SJSA1 (cell line): Measurements from ENCODE around the gene CIB2. TPM values are rescaled to one million over a fixed set of nuclear protein-coding genes. Genes with fewer than 3 reads are reported as not detected.

ENCODE experiments used
- DNase-seq, 2 experiments: peaks; one replicate each; pipeline ENCODE4 v3.0.0-alpha.2; 2015 to 2020; ENCODE audit warnings: low spot score in 2 of 2, low read depth in 1 of 2
- H3K27ac ChIP-seq: fragments of 250-450 bp; sonication (Bioruptor Pico); 2 replicates; pipeline ENCODE4 v1.5.1; 2020; ENCODE audit warnings: mild to moderate bottlenecking, moderate library complexity
- H3K27me3 ChIP-seq: fragments of 250-450 bp; sonication (Bioruptor Pico); replicated peaks from 2 replicates; pipeline ENCODE4 v1.5.1; 2020; ENCODE audit warnings: mild to moderate bottlenecking, moderate library complexity
- H3K36me3 ChIP-seq: fragments of 250-450 bp; sonication (Bioruptor Pico); 2 replicates; pipeline ENCODE4 v1.5.1; 2020; ENCODE audit warnings: mild to moderate bottlenecking
- H3K4me1 ChIP-seq: fragments of 250-450 bp; sonication (Bioruptor Pico); replicated peaks from 2 replicates; pipeline ENCODE4 v1.6.1; 2021; ENCODE audit warnings: mild to moderate bottlenecking
- H3K4me3 ChIP-seq: fragments of 250-450 bp; sonication (Bioruptor Pico); 2 replicates; pipeline ENCODE4 v1.5.1; 2020; ENCODE audit warnings: mild to moderate bottlenecking
- H3K9me3 ChIP-seq: fragments of 250-450 bp; sonication (Bioruptor Pico); replicated peaks from 2 replicates; pipeline ENCODE4 v1.5.1; 2020; ENCODE audit warnings: mild to moderate bottlenecking
- total RNA-seq: library from RNA; depleted of rRNA; stranded (reverse); fragments of >200 nt; shearing (Covaris generic); gene quantifications from 2 replicates; pipeline ENCODE4 v1.2.3, GENCODE V29; 2014

Gene CIB2
- total RNA-seq, 1 experiment from 2014 or later = 3.2 TPM

DNA sequence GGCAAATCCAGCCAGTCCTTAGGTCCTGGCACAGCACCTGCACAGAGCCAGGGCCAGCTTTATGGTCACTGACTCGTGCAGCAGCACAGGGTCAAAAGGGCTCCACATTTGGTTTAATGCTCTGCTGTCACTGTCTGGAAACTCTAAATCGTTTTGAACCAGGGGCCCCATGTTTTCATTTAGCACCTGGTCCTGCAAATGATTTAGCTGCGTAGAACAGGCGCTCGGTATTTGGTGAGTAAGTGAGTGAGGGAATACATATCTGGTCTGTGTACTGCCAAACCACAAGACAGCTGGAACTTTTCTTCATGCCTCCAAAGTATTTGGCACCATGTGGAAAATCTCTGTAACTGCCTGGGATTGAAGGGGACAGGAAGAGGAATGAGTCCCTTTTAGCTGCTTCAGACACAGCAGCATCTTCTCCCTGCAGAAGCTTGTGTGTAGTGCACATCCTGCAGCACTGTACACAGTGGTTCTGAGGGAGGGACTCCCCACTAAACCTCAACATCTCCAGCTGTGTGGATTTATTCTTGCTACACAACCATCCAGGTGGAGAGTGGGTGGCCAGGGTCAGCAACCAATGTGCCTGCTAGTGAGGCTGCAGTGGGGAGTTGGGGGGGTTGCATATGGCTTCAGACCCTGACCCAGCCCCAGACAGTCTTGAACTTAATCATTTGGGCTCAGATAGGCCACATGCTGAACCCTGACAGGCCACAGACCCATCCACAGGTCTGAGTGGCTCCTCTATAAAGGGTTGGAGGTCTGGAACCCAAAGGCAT is 37.8 kb downstream of the CIB2 start:
- Histone ChIP-seq H3K4me3 (no peak overlapping the region), H3K36me3 (no peaks in the 10 kb centered on the region), H3K27ac (no peak overlapping the region), H3K4me1 (no peaks in the 10 kb centered on the region), H3K9me3 (no peaks in the 10 kb centered on the region), H3K27me3 (no peaks in the 10 kb centered on the region; the same call in 1 of the 2 replicates)
- DNase-seq = no peak

GRCh38 chr15:78092261-78093041 is 38.8 kb downstream of the CIB2 start, which contains the start of gene SH2D7:
TSS of gene SH2D7 (plus strand) at chr15:78092561. CDS start at chr15:78092585, 24 bp downstream.
- Histone ChIP-seq H3K9me3 (no peaks in the 10 kb centered on the region), H3K4me3 (no peak within 1 kb of the TSS), H3K27me3 (no peaks in the 10 kb centered on the region; the same call in 1 of the 2 replicates), H3K4me1 (no peaks in the 10 kb centered on the region), H3K27ac (no peak within 1 kb of the TSS), H3K36me3 (no peaks in the 10 kb centered on the region)
- no peak for DNase-seq

DNA sequence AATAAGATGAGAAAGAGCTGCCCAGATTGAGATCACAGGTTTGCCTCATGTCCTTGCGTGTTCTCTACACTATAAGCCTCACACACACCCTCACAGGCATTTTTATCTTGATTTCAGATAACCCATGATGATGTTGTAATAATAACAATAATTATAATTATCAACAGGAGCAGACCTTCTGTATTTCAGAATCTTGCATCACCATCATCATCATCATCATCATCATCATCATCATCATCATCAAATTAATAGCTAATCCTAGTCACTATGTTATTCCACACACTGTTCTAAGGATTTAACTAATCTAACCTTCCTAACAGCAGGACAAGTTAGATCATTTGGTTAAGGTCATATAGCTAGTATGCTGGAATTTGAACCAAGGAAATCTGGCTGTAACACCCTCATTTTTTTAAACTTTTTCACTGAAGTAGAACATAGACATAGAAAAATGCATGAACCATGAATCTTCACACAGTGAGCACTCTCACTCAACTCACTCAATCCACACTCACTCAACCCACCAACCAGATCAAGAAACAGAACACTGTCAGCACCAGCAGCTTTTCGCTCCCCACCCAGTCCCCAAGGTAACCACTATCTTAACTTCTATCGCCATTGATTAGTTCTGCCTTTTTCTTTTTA is 40.7 kb downstream of the CIB2 start:
- no peaks in the 10 kb centered on the region; the same call in 1 of the 2 replicates for H3K27me3 ChIP-seq
- H3K36me3 ChIP-seq = no peaks in the 10 kb centered on the region
- H3K4me3 ChIP-seq = no peak overlapping the region
- H3K4me1 ChIP-seq = no peaks in the 10 kb centered on the region
- no peak for DNase-seq
- no peak overlapping the region for H3K27ac ChIP-seq
- no peaks in the 10 kb centered on the region for H3K9me3 ChIP-seq

GRCh38 chr15:78088773-78089080 is 42.5 kb downstream of the CIB2 start:
- H3K27ac ChIP-seq = no peak overlapping the region
- no peak for DNase-seq
- H3K36me3 ChIP-seq = no peaks in the 10 kb centered on the region
- H3K27me3 ChIP-seq = no peaks in the 10 kb centered on the region
- H3K4me1 ChIP-seq = no peaks in the 10 kb centered on the region
- no peaks in the 10 kb centered on the region for H3K9me3 ChIP-seq
- H3K4me3 ChIP-seq = no peak overlapping the region

DNA sequence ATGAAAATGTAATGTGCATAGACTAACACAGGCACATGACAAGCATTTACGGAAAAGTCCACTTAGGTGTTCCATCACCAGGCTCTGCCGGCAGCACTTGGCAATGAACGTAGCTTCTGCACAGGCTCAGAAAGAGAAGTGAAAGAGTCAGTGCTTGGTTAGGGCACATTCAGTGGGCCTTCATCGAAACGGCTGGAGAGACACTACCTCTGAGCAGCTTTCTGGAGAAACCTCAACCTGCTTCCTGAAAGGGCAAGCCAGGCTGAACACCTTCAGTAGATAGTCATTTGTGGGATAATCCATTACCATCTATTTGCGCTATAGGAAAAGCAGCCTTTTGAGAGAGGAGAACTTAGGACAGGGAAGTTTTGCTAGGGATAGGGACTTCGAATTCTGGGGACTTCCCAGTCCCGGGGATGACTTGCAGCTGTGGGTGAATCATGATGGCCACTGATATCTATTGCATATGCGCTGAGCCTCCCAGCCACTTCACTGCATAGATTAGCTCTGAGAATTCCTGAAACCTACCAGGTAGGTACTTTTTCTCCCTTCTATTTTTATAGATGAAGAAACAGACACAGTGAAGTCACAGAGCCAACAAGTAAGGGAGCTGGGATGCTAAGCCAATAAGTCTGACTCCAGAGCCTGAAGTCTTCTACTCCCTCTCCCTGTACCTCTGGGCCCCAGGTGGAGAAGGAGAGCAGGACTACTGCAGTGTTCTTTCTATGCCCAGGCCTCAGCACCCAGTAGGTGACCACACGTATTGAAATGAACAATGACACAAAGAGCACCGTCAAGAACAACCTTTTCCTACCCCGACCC is 43.1 kb downstream of the CIB2 start:
- H3K27ac ChIP-seq = no peak overlapping the region
- no peaks in the 10 kb centered on the region for H3K36me3 ChIP-seq
- H3K27me3 ChIP-seq = no peaks in the 10 kb centered on the region
- H3K9me3 ChIP-seq = no peaks in the 10 kb centered on the region
- no peaks in the 10 kb centered on the region for H3K4me1 ChIP-seq
- no peak overlapping the region for H3K4me3 ChIP-seq
- DNase-seq = no peak

DNA sequence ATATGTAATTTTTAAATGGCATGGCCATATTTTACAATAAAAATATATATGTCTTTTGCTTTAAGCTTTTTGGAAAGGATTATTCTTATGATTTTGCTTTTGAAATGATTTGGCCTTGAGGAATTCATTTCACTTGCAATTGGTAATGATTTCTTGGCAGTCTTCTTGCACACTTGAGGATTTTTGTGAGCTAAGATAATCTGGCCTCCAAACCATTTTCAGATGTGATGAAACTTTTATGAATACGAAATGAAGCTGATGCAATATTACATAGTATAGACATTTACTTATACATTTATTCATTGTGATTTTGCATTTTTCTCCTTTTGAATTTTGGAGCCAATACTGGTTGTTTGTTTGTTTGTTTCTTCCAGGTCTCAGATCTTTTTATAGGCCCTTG is 45.3 kb downstream of the CIB2 start:
- Histone ChIP-seq H3K27ac (no peak overlapping the region), H3K9me3 (no peaks in the 10 kb centered on the region), H3K4me3 (no peak overlapping the region), H3K4me1 (peaks cover 15% of the 10 kb centered on the region), H3K36me3 (no peaks in the 10 kb centered on the region), H3K27me3 (no peaks in the 10 kb centered on the region)
- no peak for DNase-seq

GRCh38 chr15:78084449-78084750 is 46.8 kb downstream of the CIB2 start:
- Histone ChIP-seq H3K27ac (no peak overlapping the region), H3K27me3 (no peaks in the 10 kb centered on the region), H3K36me3 (no peaks in the 10 kb centered on the region), H3K4me3 (no peak overlapping the region), H3K9me3 (no peaks in the 10 kb centered on the region), H3K4me1 (peaks cover 15% of the 10 kb centered on the region)
- DNase-seq = no peak

GRCh38 chr15:78083687-78084448 is 47.4 kb downstream of the CIB2 start:
- Histone ChIP-seq H3K27ac (no peak overlapping the region), H3K27me3 (no peaks in the 10 kb centered on the region), H3K4me1 (peaks cover 15% of the 10 kb centered on the region), H3K36me3 (no peaks in the 10 kb centered on the region), H3K4me3 (no peak overlapping the region), H3K9me3 (no peaks in the 10 kb centered on the region)
- no peak for DNase-seq

GRCh38 chr15:78083186-78083585 is 48.1 kb downstream of the CIB2 start:
- Histone ChIP-seq H3K36me3 (no peaks in the 10 kb centered on the region), H3K27ac (no peak overlapping the region), H3K4me1 (peaks cover 15% of the 10 kb centered on the region), H3K27me3 (no peaks in the 10 kb centered on the region), H3K4me3 (no peak overlapping the region), H3K9me3 (no peaks in the 10 kb centered on the region)
- no peak for DNase-seq

- Histone ChIP-seq H3K4me3 (no peak overlapping the region), H3K36me3 (no peaks in the 10 kb centered on the region), H3K4me1 (peaks cover 20% of the 10 kb centered on the region), H3K27ac (no peak overlapping the region), H3K9me3 (no peaks in the 10 kb centered on the region), H3K27me3 (no peaks in the 10 kb centered on the region)
- DNase-seq = no peak
Observed at GRCh38 chr15:78082743-78083110, 48.5 kb downstream of the CIB2 start.

DNA sequence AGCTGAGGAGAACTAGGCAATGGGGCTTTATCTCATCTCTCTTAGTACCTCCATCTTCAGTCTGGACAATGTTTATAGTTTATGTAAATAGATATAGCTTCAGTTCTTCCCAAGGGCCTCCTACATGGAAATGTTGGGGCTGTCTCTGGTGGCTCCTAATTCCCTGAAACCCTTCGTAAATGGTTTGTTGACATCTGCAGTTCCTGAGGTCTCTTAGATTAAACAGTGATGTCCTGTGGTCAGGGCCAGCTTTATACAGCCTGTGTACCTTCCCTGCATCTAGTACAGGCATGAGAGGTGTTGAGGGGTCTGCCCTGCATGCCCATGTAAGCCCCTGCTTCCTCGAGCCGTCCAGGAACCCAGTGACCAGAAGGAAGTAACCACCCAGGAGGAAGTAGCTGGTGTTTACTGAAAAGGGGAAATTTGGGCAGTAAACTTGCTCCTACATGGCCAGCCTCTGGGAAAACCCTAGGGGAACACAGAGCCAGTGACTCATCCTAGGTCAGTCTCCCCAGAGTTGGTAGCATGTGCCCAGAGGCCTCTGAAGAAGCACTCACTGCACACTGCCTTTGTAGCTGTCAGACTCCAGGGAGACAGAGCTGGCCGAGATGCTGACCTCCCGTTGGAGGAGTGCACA is 49.0 kb downstream of the CIB2 start:
- H3K36me3 ChIP-seq = peaks cover 1% of the 10 kb centered on the region
- 0 out of 2 replicates have a peak, but pooled peaks cover 1% of the 10 kb centered on the region for H3K9me3 ChIP-seq
- H3K27ac ChIP-seq = no peak overlapping the region
- peaks cover 21% of the 10 kb centered on the region for H3K4me1 ChIP-seq
- H3K27me3 ChIP-seq = no peaks in the 10 kb centered on the region
- DNase-seq = peak in 1 of 2 experiments; percentile 57
- H3K4me3 ChIP-seq = no peak overlapping the region

- H3K36me3 ChIP-seq = peaks cover 8% of the 10 kb centered on the region
- 0 out of 2 replicates have a peak, but pooled peaks cover 2% of the 10 kb centered on the region for H3K9me3 ChIP-seq
- DNase-seq = no peak
- H3K4me1 ChIP-seq = peaks cover 42% of the 10 kb centered on the region
- H3K27ac ChIP-seq = no peak overlapping the region
- H3K4me3 ChIP-seq = no peak overlapping the region
- no peaks in the 10 kb centered on the region for H3K27me3 ChIP-seq
Observed at GRCh38 chr15:78080088-78080460, 51.2 kb downstream of the CIB2 start.
